Measurements from ENCODE around the gene RNF212.

The RNF212 gene

GRCh38 chr4:1097553-1097952, 15.8 kb downstream of the RNF212 start:
- no peaks in the 10 kb centered on the region for H3K27me3 ChIP-seq (ENCODE audit: insufficient read depth, poor library complexity, severe bottlenecking)
- DNase-seq (ENCODE audit: low read depth in 1 of 2, low spot score in 1 of 2), result no peak

GRCh38 chr4:1096841-1097240, 16.5 kb downstream of the RNF212 start:
- TF ChIP-seq SPI1 (IDR thresholded peaks at IDR 0.05; ENCODE audit: borderline replicate concordance, low read depth), result no peak
- no peak for TF ChIP-seq CTCF (IDR thresholded peaks at IDR 0.05; ENCODE audit: insufficient read depth, low read length)
- TF ChIP-seq REST (IDR thresholded peaks at IDR 0.05; ENCODE audit: insufficient replicate concordance, low read depth), result no peak
- no peak for TF ChIP-seq GABPA (IDR thresholded peaks at IDR 0.05; ENCODE audit: low read depth)
- TF ChIP-seq POLR2AphosphoS5 (IDR thresholded peaks at IDR 0.05; ENCODE audit: low read depth), result no peak
- no peak overlapping the region for H3K27ac ChIP-seq (replicated peaks)
- no peaks in the 10 kb centered on the region for H3K27me3 ChIP-seq (ENCODE audit: insufficient read depth, poor library complexity, severe bottlenecking)
- DNase-seq (ENCODE audit: low read depth in 1 of 2, low spot score in 1 of 2), result no peak
- no peak overlapping the region for H3K4me3 ChIP-seq (replicated peaks; ENCODE audit: insufficient read depth, low read length)

More at GRCh38 chr4:1097553-1097952, 15.8 kb downstream of the RNF212 start:
- no peak overlapping the region for H3K27ac ChIP-seq (replicated peaks)
- H3K4me3 ChIP-seq (replicated peaks; ENCODE audit: insufficient read depth, low read length), result no peak overlapping the region
- TF ChIP-seq CTCF (IDR thresholded peaks at IDR 0.05; ENCODE audit: insufficient read depth, low read length) (no peak), POLR2AphosphoS5 (IDR thresholded peaks at IDR 0.05; ENCODE audit: low read depth) (no peak), REST (IDR thresholded peaks at IDR 0.05; ENCODE audit: insufficient replicate concordance, low read depth) (no peak), SPI1 (IDR thresholded peaks at IDR 0.05; ENCODE audit: borderline replicate concordance, low read depth) (no peak), GABPA (IDR thresholded peaks at IDR 0.05; ENCODE audit: low read depth) (no peak)

GRCh38 chr4:1094336-1094690, 19.1 kb downstream of the RNF212 start:
- no peak for DNase-seq (ENCODE audit: low read depth in 1 of 2, low spot score in 1 of 2)
- Histone ChIP-seq H3K27ac (replicated peaks) (no peak overlapping the region), H3K4me3 (replicated peaks; ENCODE audit: insufficient read depth, low read length) (no peak overlapping the region), H3K27me3 (ENCODE audit: insufficient read depth, poor library complexity, severe bottlenecking) (no peaks in the 10 kb centered on the region)
- TF ChIP-seq CTCF (IDR thresholded peaks at IDR 0.05; ENCODE audit: insufficient read depth, low read length) (no peak), SPI1 (IDR thresholded peaks at IDR 0.05; ENCODE audit: borderline replicate concordance, low read depth) (no peak), REST (IDR thresholded peaks at IDR 0.05; ENCODE audit: insufficient replicate concordance, low read depth) (no peak), GABPA (IDR thresholded peaks at IDR 0.05; ENCODE audit: low read depth) (no peak), POLR2AphosphoS5 (IDR thresholded peaks at IDR 0.05; ENCODE audit: low read depth) (no peak)

All from HL-60 (cell line).